Right hindlimb (tissue), 1 donor: ENCODE data around the gene AGRP.

Experiments used
- DNase-seq: peaks from one replicate; pipeline ENCODE4 v3.0.0-alpha.2; 2018

The AGRP gene

GRCh38 chr16:67445126-67445426, 38.3 kb downstream of the AGRP start:
- no peak for DNase-seq

DNA sequence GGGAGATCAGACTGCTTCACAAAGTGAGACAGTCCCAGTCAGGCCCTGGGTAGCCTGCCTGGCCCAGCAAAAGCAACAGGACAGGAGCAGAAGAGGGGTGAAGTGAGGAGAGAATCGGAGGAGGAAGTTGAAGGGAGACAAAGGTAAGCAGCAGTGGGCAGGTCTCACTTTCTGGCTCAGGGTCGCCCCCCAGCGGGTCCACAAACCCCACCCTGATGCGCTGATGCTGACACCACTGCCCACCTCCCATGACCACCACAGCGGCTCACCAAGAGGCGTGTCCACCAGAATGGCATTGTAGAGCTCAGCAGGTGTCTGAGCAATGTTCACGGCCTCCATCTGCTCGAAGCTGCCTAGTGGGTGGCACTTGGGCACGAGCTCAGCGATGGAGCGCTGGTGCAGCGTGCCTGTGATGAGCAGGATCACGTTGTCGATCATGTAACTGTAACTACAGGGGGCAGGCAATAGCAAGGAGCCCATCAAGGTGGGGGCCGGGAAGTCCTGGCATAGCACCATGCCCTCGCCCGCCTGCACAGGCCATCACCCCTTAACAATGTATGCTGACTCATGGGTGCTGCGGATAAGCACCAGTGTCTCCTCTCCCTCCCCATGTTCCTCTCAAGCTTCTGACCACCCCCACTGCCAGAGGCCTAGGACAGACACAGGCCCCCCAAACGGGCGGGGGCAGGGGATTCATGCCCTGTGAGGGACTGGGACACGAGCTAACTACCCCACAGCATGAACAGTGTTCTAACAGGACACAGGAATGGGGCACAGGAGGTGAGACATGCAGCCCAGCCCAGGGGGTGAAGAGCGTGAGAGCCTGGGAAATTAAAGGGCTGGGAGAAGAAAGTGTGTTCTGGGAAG, 38.9 kb downstream of the AGRP start:
- DNase-seq: no peak

- DNase-seq: peak; percentile 70
These were observed 40.1 kb downstream of the AGRP start for GRCh38 chr16:67443265-67443664.

DNA sequence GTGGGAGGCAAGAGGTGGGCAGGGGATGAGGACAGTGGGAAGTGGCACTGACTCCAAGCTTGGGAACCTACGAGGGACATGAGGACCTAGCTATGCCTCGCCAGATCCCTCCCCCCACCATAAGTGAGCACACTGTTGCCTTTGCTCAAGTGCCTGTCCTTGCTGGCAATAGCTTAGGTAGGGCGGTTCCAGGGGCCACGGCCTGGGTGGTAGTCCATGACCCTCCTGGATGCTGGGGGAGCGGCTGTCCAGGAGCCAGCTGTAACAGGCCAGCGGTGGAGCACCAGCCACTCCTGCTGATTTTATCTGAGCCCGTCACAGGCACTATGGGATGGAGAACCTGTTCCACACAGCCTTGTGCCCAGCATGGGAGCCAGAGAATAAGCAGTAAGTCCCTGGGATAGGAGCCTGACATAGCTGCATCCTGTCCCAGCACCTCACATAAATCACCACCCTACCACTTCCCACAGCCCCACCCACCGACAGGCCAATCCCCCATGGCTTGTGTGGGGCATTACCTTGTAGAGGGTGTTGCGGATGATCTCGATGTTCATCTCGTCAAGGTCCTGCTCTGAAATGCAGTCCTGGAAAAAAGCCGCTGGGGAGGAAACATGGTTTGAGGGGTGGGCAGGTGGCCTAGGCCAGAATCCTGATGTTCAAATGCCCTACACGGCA, 40.6 kb downstream of the AGRP start:
- no peak for DNase-seq

- DNase-seq: peak; percentile 50
These were observed 41.4 kb downstream of the AGRP start for GRCh38 chr16:67441907-67442306.

GRCh38 chr16:67441271-67441753, 42.0 kb downstream of the AGRP start:
- peak; percentile 80 for DNase-seq

GRCh38 chr16:67438824-67439393, 44.4 kb downstream of the AGRP start:
- no peak for DNase-seq

DNA sequence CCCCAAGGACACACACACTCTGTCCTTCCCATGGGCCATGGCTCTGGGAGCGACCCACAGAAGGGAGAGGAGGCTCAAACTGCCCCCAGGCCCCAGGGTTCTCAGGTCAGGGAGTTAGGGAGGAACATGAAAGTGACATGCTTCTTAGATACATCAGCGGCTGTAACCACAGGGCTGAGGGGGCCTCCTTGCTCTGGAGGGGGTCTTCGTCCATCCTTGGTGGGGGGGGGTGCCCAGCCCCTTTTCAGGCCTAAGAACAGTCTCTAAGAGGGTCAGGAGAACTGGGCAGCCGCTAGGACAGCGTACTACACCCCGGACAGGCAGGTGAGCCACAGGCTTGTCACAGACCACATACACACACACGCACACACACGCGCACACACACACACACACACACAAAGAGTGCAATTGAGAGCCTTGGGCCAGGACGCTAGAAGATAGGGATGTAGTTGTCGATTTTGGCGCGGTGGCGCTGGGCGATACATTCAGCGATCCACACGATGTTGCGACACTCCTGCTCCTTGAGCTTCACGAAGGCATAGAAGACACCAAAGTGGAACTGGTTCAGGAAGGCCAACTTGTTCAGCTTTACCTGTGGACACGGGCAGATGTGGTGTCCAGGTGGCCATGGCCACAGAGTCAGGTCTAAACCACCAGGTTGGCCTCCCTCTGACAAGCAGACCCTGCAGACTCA, 45.1 kb downstream of the AGRP start:
- DNase-seq: no peak

GRCh38 chr16:67437513-67437912, 45.8 kb downstream of the AGRP start:
- DNase-seq: no peak

DNA sequence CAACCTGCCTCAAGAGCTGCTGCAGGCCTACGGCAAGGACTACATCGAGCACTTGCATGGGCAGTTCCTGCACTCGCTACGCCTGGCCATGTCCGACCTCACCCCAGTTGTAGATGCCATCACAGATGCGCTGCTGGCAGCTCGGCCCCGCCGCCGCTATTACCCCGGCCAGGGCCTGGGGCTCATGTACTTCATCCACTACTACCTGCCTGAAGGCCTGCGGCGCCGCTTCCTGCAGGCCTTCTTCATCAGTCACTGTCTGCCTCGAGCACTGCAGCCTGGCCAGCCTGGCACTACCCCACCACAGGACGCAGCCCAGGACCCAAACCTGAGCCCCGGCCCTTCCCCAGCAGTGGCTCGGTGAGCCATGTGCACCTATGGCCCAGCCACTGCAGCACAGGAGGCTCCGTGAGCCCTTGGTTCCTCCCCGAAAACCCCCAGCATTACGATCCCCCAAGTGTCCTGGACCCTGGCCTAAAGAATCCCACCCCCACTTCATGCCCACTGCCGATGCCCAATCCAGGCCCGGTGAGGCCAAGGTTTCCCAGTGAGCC, 46.6 kb downstream of the AGRP start:
- DNase-seq: no peak

GRCh38 chr16:67435758-67436164, 47.6 kb downstream of the AGRP start:
- DNase-seq: no peak

DNA sequence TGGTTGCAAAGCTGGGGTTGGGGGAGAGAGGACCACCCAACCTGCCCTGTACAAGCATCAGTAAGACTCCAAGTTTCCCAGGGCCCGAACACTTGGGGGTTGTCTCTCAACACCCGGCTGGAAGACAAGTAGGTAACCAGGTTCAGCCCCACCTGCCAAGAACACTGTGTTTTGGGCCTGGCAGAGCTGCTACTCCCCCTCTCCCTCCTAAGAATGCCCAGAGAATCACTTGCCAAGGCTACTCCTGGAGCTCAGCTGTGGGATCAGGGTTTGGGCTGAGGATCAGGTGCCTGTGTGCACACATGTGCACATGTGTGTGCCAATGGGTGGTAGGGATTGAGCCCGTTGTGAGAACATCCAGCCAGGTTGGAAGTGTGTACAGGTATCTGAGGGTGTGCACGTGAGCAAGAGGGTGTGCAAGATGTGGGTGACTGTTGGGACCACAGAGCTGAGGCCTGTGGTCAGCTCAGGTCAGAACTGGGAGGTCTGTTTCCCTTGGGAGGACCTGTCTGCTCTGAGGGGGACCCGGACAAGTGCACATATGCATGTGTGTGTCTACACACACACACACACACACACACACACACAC, 50.1 kb downstream of the AGRP start:
- DNase-seq: no peak
